Activated naive CD8-positive, alpha-beta T cell treated with anti-CD3 and anti-CD28 coated beads, Interleukin-2, amount 50 U/mL, for 24 hours (primary cell): ENCODE measurements around the gene RPN2.

Experiments
- ATAC-seq: fragments of 150-1000 bp; cut with Tn5 transposase; one replicate; pipeline ENCODE4 v1.10.0; 2021
- DNase-seq: peaks from one replicate; pipeline ENCODE4 v3.0.0; 2021
- H3K27ac Mint-ChIP-seq: one replicate; pipeline ENCODE4 v1.8.0; 2021; ENCODE audit warnings: mild to moderate bottlenecking, mixed read lengths
- H3K27me3 Mint-ChIP-seq: one replicate; pipeline ENCODE4 v1.8.0; 2021; ENCODE audit warnings: mixed read lengths
- H3K36me3 Mint-ChIP-seq: one replicate; pipeline ENCODE4 v1.8.0; 2021; ENCODE audit warnings: low read depth, mixed read lengths
- H3K4me1 Mint-ChIP-seq: one replicate; pipeline ENCODE4 v1.8.0; 2021; ENCODE audit warnings: mixed read lengths
- H3K4me3 Mint-ChIP-seq: one replicate; pipeline ENCODE4 v1.8.0; 2021; ENCODE audit warnings: mild to moderate bottlenecking, moderate library complexity, mixed read lengths
- H3K9me3 Mint-ChIP-seq: one replicate; pipeline ENCODE4 v1.8.0; 2021; ENCODE audit warnings: mixed read lengths

The RPN2 gene

GRCh38 chr20:37271421-37271768 is 92.3 kb downstream of the RPN2 start:
- H3K36me3 Mint-ChIP-seq, result no peaks in the 10 kb centered on the region
- no peak for ATAC-seq
- peaks cover 21% of the 10 kb centered on the region for H3K4me1 Mint-ChIP-seq
- H3K4me3 Mint-ChIP-seq, result no peak overlapping the region
- no peak for DNase-seq
- no peak overlapping the region for H3K27ac Mint-ChIP-seq
- no peaks in the 10 kb centered on the region for H3K9me3 Mint-ChIP-seq
- no peaks in the 10 kb centered on the region for H3K27me3 Mint-ChIP-seq

GRCh38 chr20:37273988-37274387 is 94.9 kb downstream of the RPN2 start:
- Mint-ChIP-seq H3K4me3 (no peak overlapping the region), H3K27me3 (no peaks in the 10 kb centered on the region), H3K4me1 (peaks cover 30% of the 10 kb centered on the region), H3K27ac (no peak overlapping the region), H3K36me3 (no peaks in the 10 kb centered on the region), H3K9me3 (no peaks in the 10 kb centered on the region)
- ATAC-seq, result no peak
- DNase-seq, result no peak

- H3K9me3 Mint-ChIP-seq, result no peaks in the 10 kb centered on the region
- H3K4me3 Mint-ChIP-seq, result no peak overlapping the region
- ATAC-seq (no peak), DNase-seq (no peak)
- no peak overlapping the region for H3K27ac Mint-ChIP-seq
- no peaks in the 10 kb centered on the region for H3K36me3 Mint-ChIP-seq
- H3K4me1 Mint-ChIP-seq, result peaks cover 26% of the 10 kb centered on the region
- H3K27me3 Mint-ChIP-seq, result no peaks in the 10 kb centered on the region
These were observed 95.9 kb downstream of the RPN2 start for GRCh38 chr20:37274851-37275524.

- no peak for DNase-seq
- peaks cover 20% of the 10 kb centered on the region for H3K4me1 Mint-ChIP-seq
These were observed 97.5 kb downstream of the RPN2 start for GRCh38 chr20:37276494-37277252.

GRCh38 chr20:37277253-37277593 is 98.1 kb downstream of the RPN2 start:
- Mint-ChIP-seq H3K36me3 (no peaks in the 10 kb centered on the region), H3K4me3 (no peak overlapping the region), H3K27me3 (no peaks in the 10 kb centered on the region), H3K4me1 (peaks cover 20% of the 10 kb centered on the region), H3K9me3 (no peaks in the 10 kb centered on the region), H3K27ac (no peak overlapping the region)
- DNase-seq, result no peak
- ATAC-seq, result no peak

More at GRCh38 chr20:37276494-37277252, 97.5 kb downstream of the RPN2 start:
- Mint-ChIP-seq H3K9me3 (no peaks in the 10 kb centered on the region), H3K27me3 (no peaks in the 10 kb centered on the region), H3K36me3 (no peaks in the 10 kb centered on the region), H3K4me3 (no peak overlapping the region), H3K27ac (no peak overlapping the region)
- peak; percentile 49 for ATAC-seq

- DNase-seq, result no peak
- Mint-ChIP-seq H3K27me3 (no peaks in the 10 kb centered on the region), H3K9me3 (no peaks in the 10 kb centered on the region), H3K4me1 (peaks cover 20% of the 10 kb centered on the region), H3K4me3 (no peak overlapping the region), H3K27ac (no peak overlapping the region), H3K36me3 (no peaks in the 10 kb centered on the region)
- ATAC-seq, result no peak
These were observed 99.9 kb downstream of the RPN2 start for GRCh38 chr20:37278966-37279590.

- H3K27me3 Mint-ChIP-seq, result no peaks in the 10 kb centered on the region
- DNase-seq (no peak), ATAC-seq (no peak)
- no peaks in the 10 kb centered on the region for H3K36me3 Mint-ChIP-seq
- peaks cover 15% of the 10 kb centered on the region for H3K4me1 Mint-ChIP-seq
- no peak overlapping the region for H3K27ac Mint-ChIP-seq
- no peak overlapping the region for H3K4me3 Mint-ChIP-seq
- no peaks in the 10 kb centered on the region for H3K9me3 Mint-ChIP-seq
These were observed 100.7 kb downstream of the RPN2 start for GRCh38 chr20:37279820-37280219.

GRCh38 chr20:37280403-37280802 is 101.3 kb downstream of the RPN2 start:
- Mint-ChIP-seq H3K4me1 (peaks cover 10% of the 10 kb centered on the region), H3K36me3 (no peaks in the 10 kb centered on the region), H3K27me3 (no peaks in the 10 kb centered on the region), H3K4me3 (no peak overlapping the region), H3K9me3 (no peaks in the 10 kb centered on the region), H3K27ac (no peak overlapping the region)
- no peak for DNase-seq
- ATAC-seq, result no peak

GRCh38 chr20:37282556-37282955 is 103.4 kb downstream of the RPN2 start:
- no peaks in the 10 kb centered on the region for H3K9me3 Mint-ChIP-seq
- H3K36me3 Mint-ChIP-seq, result no peaks in the 10 kb centered on the region
- H3K27ac Mint-ChIP-seq, result no peak overlapping the region
- no peak for DNase-seq
- H3K4me1 Mint-ChIP-seq, result no peaks in the 10 kb centered on the region
- ATAC-seq, result no peak
- H3K4me3 Mint-ChIP-seq, result no peak overlapping the region
- no peaks in the 10 kb centered on the region for H3K27me3 Mint-ChIP-seq

- Mint-ChIP-seq H3K4me1 (peaks cover 2% of the 10 kb centered on the region), H3K9me3 (no peaks in the 10 kb centered on the region), H3K36me3 (no peaks in the 10 kb centered on the region), H3K27ac (no peak overlapping the region), H3K27me3 (no peaks in the 10 kb centered on the region), H3K4me3 (no peak overlapping the region)
- ATAC-seq (no peak), DNase-seq (no peak)
These were observed 104.5 kb downstream of the RPN2 start for GRCh38 chr20:37283530-37284195.

- H3K9me3 Mint-ChIP-seq, result no peaks in the 10 kb centered on the region
- DNase-seq, result no peak
- ATAC-seq, result no peak
- no peak overlapping the region for H3K27ac Mint-ChIP-seq
- H3K4me3 Mint-ChIP-seq, result no peak overlapping the region
- H3K27me3 Mint-ChIP-seq, result no peaks in the 10 kb centered on the region
- H3K36me3 Mint-ChIP-seq, result peaks cover 2% of the 10 kb centered on the region
- H3K4me1 Mint-ChIP-seq, result peaks cover 6% of the 10 kb centered on the region
These were observed 105.6 kb downstream of the RPN2 start for GRCh38 chr20:37284691-37285161.

GRCh38 chr20:37285664-37286374 is 106.7 kb downstream of the RPN2 start:
- H3K27ac Mint-ChIP-seq, result no peak overlapping the region
- no peak overlapping the region for H3K4me3 Mint-ChIP-seq
- H3K36me3 Mint-ChIP-seq, result peaks cover 2% of the 10 kb centered on the region
- peaks cover 9% of the 10 kb centered on the region for H3K4me1 Mint-ChIP-seq
- H3K27me3 Mint-ChIP-seq, result no peaks in the 10 kb centered on the region
- DNase-seq (no peak), ATAC-seq (no peak)
- no peaks in the 10 kb centered on the region for H3K9me3 Mint-ChIP-seq

- ATAC-seq (no peak), DNase-seq (no peak)
- H3K27ac Mint-ChIP-seq, result no peak overlapping the region
- no peaks in the 10 kb centered on the region for H3K9me3 Mint-ChIP-seq
- H3K36me3 Mint-ChIP-seq, result peaks cover 18% of the 10 kb centered on the region
- H3K4me1 Mint-ChIP-seq, result peaks cover 24% of the 10 kb centered on the region
- peak overlapping the region; percentile 87 for H3K4me3 Mint-ChIP-seq
- H3K27me3 Mint-ChIP-seq, result no peaks in the 10 kb centered on the region
These were observed 109.0 kb downstream of the RPN2 start for GRCh38 chr20:37288091-37288490.

GRCh38 chr20:37290158-37290810 is 111.2 kb downstream of the RPN2 start:
- ATAC-seq, result no peak
- no peak for DNase-seq
- Mint-ChIP-seq H3K36me3 (peaks cover 30% of the 10 kb centered on the region), H3K27ac (peak overlapping the region; percentile 96), H3K4me1 (peaks cover 44% of the 10 kb centered on the region), H3K9me3 (no peaks in the 10 kb centered on the region), H3K4me3 (peak overlapping the region; percentile 87), H3K27me3 (no peaks in the 10 kb centered on the region)
